Thymus (tissue), 11 donors: ENCODE measurements around the gene HECTD3. TPM values are rescaled to one million over a fixed set of nuclear protein-coding genes. Genes with fewer than 3 reads are reported as not detected.

Experiments
- DNase-seq, 9 donors: peaks; one replicate each; pipeline ENCODE4 v3.0.0-alpha.2; 2013; ENCODE audit warnings: low spot score in 9 of 9, low read depth in 6 of 9, missing footprints in 1 of 9
- H3K27ac ChIP-seq, 2 donors: one replicate each; pipeline ENCODE4 v1.5.1; 2013; ENCODE audit warnings: control low read depth in 1 of 2, low read depth in 1 of 2, low read length in 1 of 2, mild to moderate bottlenecking in 1 of 2, moderate library complexity in 1 of 2
- H3K27me3 ChIP-seq, 2 donors: one replicate each; pipeline ENCODE4 v1.5.1; 2013; ENCODE audit warnings: low read length in 1 of 2; ENCODE audit not compliant: control insufficient read depth in 2 of 2, insufficient read depth in 1 of 2
- H3K36me3 ChIP-seq, 2 donors: one replicate each; pipeline ENCODE4 v1.5.1; 2013; ENCODE audit warnings: low read length in 1 of 2, mild to moderate bottlenecking in 1 of 2, moderate library complexity in 1 of 2; ENCODE audit not compliant: control insufficient read depth in 2 of 2, insufficient read depth in 2 of 2
- H3K4me1 ChIP-seq, 2 donors: one replicate each; pipeline ENCODE4 v1.5.1; 2013; ENCODE audit warnings: low read length in 2 of 2; ENCODE audit not compliant: control insufficient read depth in 2 of 2, insufficient read depth in 2 of 2
- H3K4me3 ChIP-seq, 2 donors: one replicate each; pipeline ENCODE4 v1.5.1; 2013; ENCODE audit warnings: low read length in 2 of 2, control low read depth in 1 of 2, mild to moderate bottlenecking in 1 of 2
- H3K9me3 ChIP-seq, 2 donors: one replicate each; pipeline ENCODE4 v1.5.1; 2013; ENCODE audit warnings: low read length in 1 of 2, mild to moderate bottlenecking in 1 of 2; ENCODE audit not compliant: control insufficient read depth in 2 of 2, insufficient read depth in 1 of 2
- WGBS: extraction: QIAGEN DNeasy Blood & Tissue Kit; methylation state at CpG from one replicate; pipeline ENCODE4 v1.1.7; 2013; 5-methylcytosine and 5-hydroxymethylcytosine counted together
- polyA plus RNA-seq: library from polyadenylated mRNA; stranded (reverse); fragments of 200-250 nt; gene quantifications from one replicate; pipeline ENCODE4 v1.2.3, GENCODE V29; 2013
- total RNA-seq: library from RNA; stranded (reverse); fragments of 120-200 nt; gene quantifications from one replicate; pipeline ENCODE4 v1.2.4, GENCODE V29; 2013
- donor health status: healthy.

The HECTD3 gene
- total and polyA plus RNA-seq, 2 donors: 8.0 to 22.5 TPM

- peaks cover 49 to 50% of the 10 kb centered on the region in 2 donors for H3K36me3 ChIP-seq
- H3K27ac ChIP-seq: peak overlapping the region in 1 of 2 donors; percentile 65
- H3K27me3 ChIP-seq: no peaks in the 10 kb centered on the region
- peak overlapping the region; percentile 75 to 78 for H3K4me3 ChIP-seq
- peaks cover 0 to 1% of the 10 kb centered on the region in 2 donors for H3K9me3 ChIP-seq
- H3K4me1 ChIP-seq: peaks cover 18 to 37% of the 10 kb centered on the region in 2 donors
- WGBS: 31% methylated on average over 41 of the region's 41 CpGs
- peak in 4 of 9 donors; percentile 7 to 42 (median 18) for DNase-seq
These were observed 919 bp downstream of the HECTD3 start for GRCh38 chr1:45009956-45010854.

DNA sequence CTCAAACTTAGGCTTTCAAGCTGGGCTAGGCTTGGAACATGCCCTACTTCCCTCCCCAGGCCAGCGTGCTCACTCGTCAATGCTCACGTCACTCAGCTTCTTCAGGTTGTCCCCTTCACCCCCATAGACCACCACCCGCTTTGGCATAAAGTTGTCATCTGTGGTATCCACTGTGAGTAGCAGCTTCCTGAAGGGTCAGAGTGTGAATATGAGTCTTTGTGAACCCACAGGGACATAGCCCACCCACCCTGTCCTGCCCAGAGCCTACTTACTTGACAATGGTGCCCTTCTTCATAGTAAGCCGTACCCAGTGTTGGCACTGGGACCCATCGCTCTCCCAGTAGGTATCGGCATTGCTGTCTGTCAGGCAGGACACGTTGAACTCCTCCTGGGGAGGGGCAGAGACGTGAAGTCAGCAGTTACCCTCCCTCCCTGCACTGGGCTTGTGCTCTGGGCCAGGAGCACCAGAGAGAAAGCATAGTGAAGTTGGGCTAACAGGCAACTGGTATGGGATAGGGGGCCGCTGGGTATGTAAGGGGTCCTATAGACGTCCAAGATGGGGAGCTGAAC is 1.7 kb downstream of the HECTD3 start:
- no peak for DNase-seq
- Histone ChIP-seq H3K27me3 (no peaks in the 10 kb centered on the region), H3K4me1 (peaks cover 18 to 34% of the 10 kb centered on the region in 2 donors), H3K36me3 (peaks cover 51% of the 10 kb centered on the region in 2 donors), H3K9me3 (peaks cover 0 to 1% of the 10 kb centered on the region in 2 donors), H3K27ac (no peak overlapping the region), H3K4me3 (no peak overlapping the region)
- WGBS: 98% methylated on average over 11 of the region's 11 CpGs

DNA sequence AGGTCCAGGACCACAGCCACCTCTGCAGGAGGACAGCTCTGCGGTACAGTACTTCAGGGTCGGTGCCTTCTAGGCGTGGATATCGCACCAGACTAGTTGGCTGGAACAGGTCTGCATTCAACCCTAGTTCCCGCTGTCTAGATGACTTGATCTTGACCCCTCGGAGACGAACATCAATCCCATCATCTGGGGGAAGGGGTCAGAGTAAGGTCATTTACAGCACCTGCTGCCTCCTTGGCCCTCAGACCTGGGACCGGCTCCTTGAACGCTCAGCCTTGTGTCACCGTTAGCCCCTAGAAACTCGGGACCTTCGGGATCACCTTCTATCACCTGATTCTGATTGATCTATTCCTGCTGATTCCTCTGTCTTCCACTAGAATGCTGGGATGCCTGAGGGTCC is 2.6 kb downstream of the HECTD3 start:
- Histone ChIP-seq H3K9me3 (peaks cover 0 to 1% of the 10 kb centered on the region in 2 donors), H3K36me3 (peaks cover 57 to 59% of the 10 kb centered on the region in 2 donors), H3K4me3 (no peak overlapping the region), H3K27me3 (no peaks in the 10 kb centered on the region), H3K27ac (no peak overlapping the region), H3K4me1 (peaks cover 18 to 33% of the 10 kb centered on the region in 2 donors)
- no peak for DNase-seq
- WGBS: 98% methylated on average over 12 of the region's 12 CpGs

GRCh38 chr1:45008076-45008475 is 3.0 kb downstream of the HECTD3 start:
- WGBS: over 99% methylated on average over 3 of the region's 3 CpGs
- no peak for DNase-seq
- H3K9me3 ChIP-seq: peaks cover 0 to 1% of the 10 kb centered on the region in 2 donors
- H3K4me3 ChIP-seq: no peak overlapping the region
- H3K4me1 ChIP-seq: peaks cover 18 to 29% of the 10 kb centered on the region in 2 donors
- H3K36me3 ChIP-seq: peaks cover 62 to 64% of the 10 kb centered on the region in 2 donors
- H3K27me3 ChIP-seq: no peaks in the 10 kb centered on the region
- H3K27ac ChIP-seq: no peak overlapping the region

DNA sequence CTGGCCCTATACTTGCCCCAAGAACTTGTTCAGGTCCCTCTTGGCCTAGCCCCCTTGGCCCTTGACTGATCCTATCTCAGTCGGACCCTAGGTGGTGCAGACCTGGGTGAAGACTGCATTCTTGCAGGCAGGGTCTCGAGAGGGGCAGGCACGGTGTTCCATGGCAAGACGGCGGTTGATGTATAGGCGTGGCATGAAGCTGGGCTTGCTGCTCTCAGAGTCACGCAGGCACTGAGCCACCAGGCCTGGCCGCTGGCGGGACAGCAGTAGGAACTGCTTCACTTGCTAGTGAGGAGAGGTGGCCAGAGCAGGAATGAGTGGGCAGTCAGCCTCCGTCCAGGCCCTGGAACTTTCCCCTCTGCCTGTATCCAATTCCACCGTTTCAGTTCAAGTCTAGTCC is 3.8 kb downstream of the HECTD3 start:
- WGBS: 94% methylated on average over 11 of the region's 11 CpGs
- no peak for DNase-seq
- peaks cover 0 to 1% of the 10 kb centered on the region in 2 donors for H3K9me3 ChIP-seq

GRCh38 chr1:45005761-45006160 is 5.4 kb downstream of the HECTD3 start:
- DNase-seq: no peak
- WGBS: 97% methylated on average over 6 of the region's 6 CpGs
- peaks cover 0 to 1% of the 10 kb centered on the region in 2 donors for H3K9me3 ChIP-seq
- H3K4me1 ChIP-seq: peaks cover 9 to 11% of the 10 kb centered on the region in 2 donors
- no peak overlapping the region for H3K27ac ChIP-seq
- H3K4me3 ChIP-seq: no peak overlapping the region
- peaks cover 75 to 78% of the 10 kb centered on the region in 2 donors for H3K36me3 ChIP-seq
- no peaks in the 10 kb centered on the region for H3K27me3 ChIP-seq

More for the DNA sequence above, 3.8 kb downstream of the HECTD3 start:
- H3K36me3 ChIP-seq: peaks cover 69 to 71% of the 10 kb centered on the region in 2 donors
- H3K4me1 ChIP-seq: peaks cover 12 to 21% of the 10 kb centered on the region in 2 donors
- no peak overlapping the region for H3K4me3 ChIP-seq
- H3K27me3 ChIP-seq: no peaks in the 10 kb centered on the region
- no peak overlapping the region for H3K27ac ChIP-seq

GRCh38 chr1:45004281-45004920 is 6.7 kb downstream of the HECTD3 start:
- peaks cover 0 to 1% of the 10 kb centered on the region in 2 donors for H3K9me3 ChIP-seq
- H3K4me1 ChIP-seq: no peaks in the 10 kb centered on the region
- no peak overlapping the region for H3K4me3 ChIP-seq
- H3K36me3 ChIP-seq: peaks cover 73% of the 10 kb centered on the region in 2 donors
- H3K27me3 ChIP-seq: no peaks in the 10 kb centered on the region
- no peak overlapping the region for H3K27ac ChIP-seq
- WGBS: 99% methylated on average over 7 of the region's 7 CpGs
- no peak for DNase-seq

DNA sequence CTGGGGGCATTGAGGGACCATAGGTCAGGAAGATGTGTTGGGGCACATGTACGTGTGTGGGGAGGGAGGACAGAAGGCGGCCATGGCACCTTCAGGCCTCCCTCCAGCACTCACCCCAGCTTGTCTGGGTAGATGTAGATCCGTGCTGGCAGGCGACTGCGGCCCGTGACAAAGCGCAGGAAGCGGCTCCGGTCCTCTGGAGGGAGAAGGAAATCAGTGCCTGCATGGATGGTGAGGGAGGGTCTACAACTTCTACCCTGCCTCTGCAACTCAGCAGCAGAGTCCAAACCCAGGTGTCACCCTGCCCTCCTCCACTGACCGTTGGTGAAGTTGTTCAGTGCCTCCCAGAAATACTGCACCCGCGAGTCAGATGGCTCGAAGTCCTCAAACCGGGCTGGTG is 7.4 kb downstream of the HECTD3 start:
- Histone ChIP-seq H3K27ac (no peak overlapping the region), H3K36me3 (peaks cover 66 to 67% of the 10 kb centered on the region in 2 donors), H3K27me3 (no peaks in the 10 kb centered on the region), H3K9me3 (peaks cover 0 to 1% of the 10 kb centered on the region in 2 donors), H3K4me1 (no peaks in the 10 kb centered on the region), H3K4me3 (no peak overlapping the region)
- 97% methylated on average over 14 of the region's 14 CpGs for WGBS
- DNase-seq: no peak
